ENCODE measurements around the gene CREBBP.

CREBBP gene

GRCh38 chr16:3838600-3839401, 41.7 kb downstream of the CREBBP start:
- Mint-ChIP-seq H3K4me3 (peak overlapping the region; percentile 10 to 46 (median 37)), H3K9me3 (peaks cover 8% of the 10 kb centered on the region), H3K36me3 (ENCODE audit: low read depth) (peaks cover 26% of the 10 kb centered on the region), H3K4me1 (peaks cover 40% of the 10 kb centered on the region), H3K27me3 (ENCODE audit: low read depth) (no peaks in the 10 kb centered on the region), H3K27ac (peak overlapping the region; percentile 72 to 86 (median 85))
- TF ChIP-seq CTCF (IDR thresholded peaks at IDR 0.05; ENCODE audit: unreplicated experiment in 3 of 3) = no peak

GRCh38 chr16:3837851-3838586, 42.5 kb downstream of the CREBBP start:
- peak overlapping the region; percentile 72 to 86 (median 85) for H3K27ac Mint-ChIP-seq
- H3K9me3 Mint-ChIP-seq = peaks cover 16% of the 10 kb centered on the region
- no peaks in the 10 kb centered on the region for H3K27me3 Mint-ChIP-seq (ENCODE audit: low read depth)
- no peak for TF ChIP-seq CTCF (IDR thresholded peaks at IDR 0.05; ENCODE audit: unreplicated experiment in 3 of 3)
- H3K4me1 Mint-ChIP-seq = peaks cover 40% of the 10 kb centered on the region
- H3K4me3 Mint-ChIP-seq = peak overlapping the region in 1 of 3 experiments; percentile 37
- H3K36me3 Mint-ChIP-seq (ENCODE audit: low read depth) = peaks cover 34% of the 10 kb centered on the region

- peaks cover 48% of the 10 kb centered on the region for H3K36me3 Mint-ChIP-seq (ENCODE audit: low read depth)
- H3K27me3 Mint-ChIP-seq (ENCODE audit: low read depth) = no peaks in the 10 kb centered on the region
- H3K27ac Mint-ChIP-seq = peak overlapping the region; percentile 40 to 65 (median 48)
- peaks cover 34% of the 10 kb centered on the region for H3K4me1 Mint-ChIP-seq
- H3K9me3 Mint-ChIP-seq = peaks cover 22% of the 10 kb centered on the region
- H3K4me3 Mint-ChIP-seq = no peak overlapping the region
- TF ChIP-seq CTCF (IDR thresholded peaks at IDR 0.05; ENCODE audit: unreplicated experiment in 3 of 3) = no peak
These were observed 43.9 kb downstream of the CREBBP start for GRCh38 chr16:3836641-3837040.

GRCh38 chr16:3835089-3835602, 45.4 kb downstream of the CREBBP start:
- Mint-ChIP-seq H3K9me3 (peaks cover 30% of the 10 kb centered on the region), H3K27ac (no peak overlapping the region), H3K4me3 (no peak overlapping the region), H3K36me3 (ENCODE audit: low read depth) (peaks cover 61% of the 10 kb centered on the region), H3K27me3 (ENCODE audit: low read depth) (no peaks in the 10 kb centered on the region), H3K4me1 (peaks cover 23% of the 10 kb centered on the region)
- TF ChIP-seq CTCF (IDR thresholded peaks at IDR 0.05; ENCODE audit: unreplicated experiment in 3 of 3) = no peak

GRCh38 chr16:3832668-3833067, 47.8 kb downstream of the CREBBP start:
- no peaks in the 10 kb centered on the region for H3K27me3 Mint-ChIP-seq (ENCODE audit: low read depth)

More at GRCh38 chr16:3832668-3833067, 47.8 kb downstream of the CREBBP start:
- Mint-ChIP-seq H3K9me3 (peaks cover 34% of the 10 kb centered on the region), H3K4me1 (peaks cover 11% of the 10 kb centered on the region), H3K36me3 (ENCODE audit: low read depth) (peaks cover 71% of the 10 kb centered on the region), H3K4me3 (no peak overlapping the region), H3K27ac (no peak overlapping the region)
- no peak for TF ChIP-seq CTCF (IDR thresholded peaks at IDR 0.05; ENCODE audit: unreplicated experiment in 3 of 3)
